ENCODE data around the gene SORD.

Gene SORD

GRCh38 chr15:45118131-45118588 lies 95.2 kb downstream of the SORD start:
- DNase-seq, result peak; percentile 90

GRCh38 chr15:45118996-45119395 lies 96.0 kb downstream of the SORD start:
- no peak for DNase-seq

- no peak for DNase-seq
These were observed 97.3 kb downstream of the SORD start for GRCh38 chr15:45120081-45120972.

- no peak for DNase-seq
These were observed 98.0 kb downstream of the SORD start for GRCh38 chr15:45121020-45121419.

GRCh38 chr15:45121706-45122417 lies 98.9 kb downstream of the SORD start:
- DNase-seq, result no peak

- DNase-seq, result no peak
These were observed 99.7 kb downstream of the SORD start for GRCh38 chr15:45122719-45123118.

- DNase-seq, result no peak
These were observed 100.4 kb downstream of the SORD start for GRCh38 chr15:45123397-45123796.

GRCh38 chr15:45126535-45127158 lies 103.7 kb downstream of the SORD start:
- no peak for DNase-seq

Data from right forelimb (tissue), 1 donor.